Mesodermal cell (in vitro differentiated cells): Measurements from ENCODE around the gene UBAP2L.
A peak's percentile ranks its signal among the peaks of the same experiment; 100 is the strongest.

ENCODE experiments used
- H3K27ac ChIP-seq: 2 replicates; pipeline ENCODE4 v1.7.0; 2013; ENCODE audit warnings: mild to moderate bottlenecking, low read depth, low read length, moderate library complexity; ENCODE audit not compliant: severe bottlenecking
- H3K36me3 ChIP-seq: 2 replicates; pipeline ENCODE4 v1.7.1; 2013; ENCODE audit warnings: mild to moderate bottlenecking, low read length, moderate library complexity; ENCODE audit not compliant: control insufficient read depth, insufficient read depth
- H3K4me1 ChIP-seq: one replicate; pipeline ENCODE4 v1.7.1; 2013; ENCODE audit warnings: mild to moderate bottlenecking, low read length; ENCODE audit not compliant: insufficient read depth, control insufficient read depth, poor library complexity, severe bottlenecking
- H3K4me3 ChIP-seq: 2 replicates; pipeline ENCODE4 v1.7.0; 2013; ENCODE audit warnings: low read length, control low read depth, mild to moderate bottlenecking; ENCODE audit not compliant: insufficient read depth, poor library complexity, severe bottlenecking; ENCODE audit errors: extremely low read depth
- H3K9me3 ChIP-seq: 2 replicates; pipeline ENCODE4 v1.7.1; 2013; ENCODE audit warnings: mild to moderate bottlenecking, low read length, moderate library complexity; ENCODE audit not compliant: control insufficient read depth
- WGBS, 2 experiments: methylation state at CpG; one replicate each; pipeline ENCODE4 v1.1.5; 2013; ENCODE audit warnings: missing lambda C conversion rate in 2 of 2; ENCODE audit not compliant: insufficient coverage in 2 of 2; 5-methylcytosine and 5-hydroxymethylcytosine counted together

UBAP2L gene

DNA sequence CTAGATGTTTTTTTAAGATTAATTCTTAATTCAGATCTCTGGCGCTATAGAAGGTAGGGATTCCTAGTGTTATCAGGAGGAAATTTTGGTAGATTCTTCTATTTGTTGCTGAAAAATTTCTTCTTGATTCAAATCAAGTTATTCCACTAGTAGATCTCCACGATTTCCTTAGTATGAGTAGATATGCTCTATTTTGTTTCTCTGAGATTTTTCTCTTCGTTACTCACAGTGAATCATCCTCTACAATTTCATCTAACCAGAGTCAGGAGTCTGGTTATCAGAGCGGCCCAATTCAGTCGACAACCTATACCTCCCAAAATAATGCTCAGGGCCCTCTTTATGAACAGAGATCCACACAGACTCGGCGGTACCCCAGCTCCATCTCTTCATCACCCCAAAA lies 32.9 kb downstream of the UBAP2L start:
- 100% methylated on average over 3 of the region's 7 CpGs for WGBS, 2 experiments
- Histone ChIP-seq H3K36me3 (peaks cover 100% of the 10 kb centered on the region), H3K4me3 (no peak overlapping the region), H3K27ac (no peak overlapping the region), H3K4me1 (no peaks in the 10 kb centered on the region), H3K9me3 (no peaks in the 10 kb centered on the region)

DNA sequence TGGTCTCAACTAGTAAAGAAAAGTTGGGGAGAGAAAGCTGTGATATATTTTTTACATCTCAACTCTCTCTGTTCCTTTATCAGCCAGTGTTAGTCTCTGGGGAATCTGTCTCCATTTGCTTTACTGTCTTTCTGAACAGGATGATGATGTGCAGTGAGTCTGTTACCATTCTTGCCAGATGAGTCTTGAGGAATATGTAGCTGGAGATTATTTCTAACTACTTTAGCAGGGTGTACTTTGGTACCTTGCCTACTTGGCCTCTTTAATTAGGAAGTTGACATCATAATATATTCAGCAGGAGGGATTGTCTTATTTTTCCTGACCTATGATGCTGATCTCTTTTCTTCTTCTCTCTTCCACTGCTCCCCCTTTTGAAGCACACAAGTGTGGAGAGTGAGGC lies 35.9 kb downstream of the UBAP2L start:
- Histone ChIP-seq H3K4me1 (no peaks in the 10 kb centered on the region), H3K4me3 (no peak overlapping the region), H3K36me3 (peaks cover 100% of the 10 kb centered on the region), H3K27ac (no peak overlapping the region), H3K9me3 (no peaks in the 10 kb centered on the region)

DNA sequence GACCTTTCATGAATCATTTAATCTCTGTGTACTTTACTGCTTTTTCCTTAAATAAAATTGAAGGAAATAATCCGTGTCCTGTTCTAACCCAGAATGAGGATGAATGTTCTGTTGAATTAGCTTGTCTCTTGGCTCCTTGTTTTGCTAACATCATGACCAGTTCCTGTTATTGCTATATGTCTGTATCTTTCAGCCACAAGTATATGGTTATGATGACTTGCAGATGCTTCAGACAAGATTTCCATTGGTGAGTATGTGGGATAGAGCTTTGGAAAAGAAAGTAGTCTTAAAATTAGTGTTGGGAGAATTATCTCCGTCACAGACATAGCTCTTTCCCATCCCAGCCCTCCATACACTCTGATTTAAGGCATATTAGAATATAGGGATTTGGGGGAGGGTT lies 38.0 kb downstream of the UBAP2L start:
- Histone ChIP-seq H3K9me3 (no peaks in the 10 kb centered on the region), H3K36me3 (peaks cover 99% of the 10 kb centered on the region), H3K4me1 (peaks cover 16% of the 10 kb centered on the region), H3K27ac (no peak overlapping the region), H3K4me3 (no peak overlapping the region)
- WGBS, 2 experiments = 100% methylated on average over 1 of the region's 2 CpGs; no CpG with 5 or more reads in 1 of the 2 experiments

DNA sequence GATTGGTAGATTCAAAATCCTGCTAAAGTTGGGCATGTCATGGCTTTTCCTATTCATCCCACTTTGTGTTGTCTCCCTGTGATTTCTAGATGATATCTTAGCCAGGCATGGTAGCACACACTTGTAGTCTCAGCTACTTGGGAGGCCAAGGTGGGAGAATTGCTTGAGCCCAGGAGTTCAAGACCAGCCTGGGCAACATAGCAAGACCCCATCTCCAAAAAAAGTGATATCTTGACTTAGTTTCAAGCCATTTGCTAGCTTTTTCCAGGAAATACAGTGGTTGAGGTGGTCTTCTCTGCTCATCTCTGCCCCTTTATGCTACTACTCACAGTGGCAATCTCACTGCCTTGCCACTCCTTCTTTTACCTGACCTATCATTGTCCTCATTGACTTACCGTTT lies 39.4 kb downstream of the UBAP2L start:
- Histone ChIP-seq H3K36me3 (peaks cover 98% of the 10 kb centered on the region), H3K4me1 (peaks cover 29% of the 10 kb centered on the region), H3K4me3 (no peak overlapping the region), H3K9me3 (no peaks in the 10 kb centered on the region), H3K27ac (no peak overlapping the region)
- no CpG with 5 or more reads among the region's 1 CpG for WGBS, 2 experiments

DNA sequence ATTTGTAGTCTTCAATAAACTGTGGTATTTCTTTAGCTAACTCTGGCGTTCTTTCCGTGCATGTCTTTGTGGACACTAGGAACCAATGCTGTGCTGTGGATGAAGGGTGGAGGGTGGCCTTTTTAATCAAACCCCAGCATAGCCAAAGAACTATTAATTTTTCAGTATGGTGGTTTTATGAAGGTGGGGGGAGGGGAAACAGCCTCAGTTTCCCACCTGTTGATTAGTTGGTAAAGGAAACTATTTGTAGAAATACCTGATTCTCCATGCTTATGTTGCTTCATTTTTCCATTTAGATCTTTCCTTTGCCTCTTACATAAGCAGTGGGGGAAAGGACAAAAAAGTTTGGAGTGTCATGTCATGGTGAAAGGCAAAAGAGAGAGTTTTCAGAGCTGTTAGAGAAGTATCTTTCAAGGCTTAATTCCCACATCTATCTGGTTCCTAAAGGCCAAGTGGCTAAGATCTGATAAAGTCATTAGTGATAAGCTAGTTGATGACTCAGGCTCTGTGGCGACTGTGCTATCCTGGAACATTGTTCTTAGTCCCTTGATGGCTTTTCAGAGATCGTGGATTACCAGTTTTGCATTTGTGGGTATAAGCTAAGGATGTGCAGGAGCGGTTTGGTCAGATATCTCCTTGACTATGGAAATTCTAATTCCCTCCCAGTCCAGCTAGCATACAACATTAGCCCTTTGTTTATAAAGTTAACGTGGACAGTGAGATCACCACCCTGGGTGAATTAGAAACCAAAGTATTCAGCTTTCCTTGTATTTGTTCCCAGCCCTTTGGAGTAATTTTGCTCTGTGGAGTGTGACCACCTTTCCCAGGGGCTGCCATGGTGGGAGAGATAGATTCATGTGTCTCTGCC lies 42.9 kb downstream of the UBAP2L start:
- H3K27ac ChIP-seq = peak overlapping the region; percentile 85
- H3K4me1 ChIP-seq = peaks cover 30% of the 10 kb centered on the region
- no peak overlapping the region for H3K4me3 ChIP-seq
- no peaks in the 10 kb centered on the region for H3K9me3 ChIP-seq
- peaks cover 94% of the 10 kb centered on the region for H3K36me3 ChIP-seq
- WGBS, 2 experiments = no CpG with 5 or more reads among the region's 6 CpGs

DNA sequence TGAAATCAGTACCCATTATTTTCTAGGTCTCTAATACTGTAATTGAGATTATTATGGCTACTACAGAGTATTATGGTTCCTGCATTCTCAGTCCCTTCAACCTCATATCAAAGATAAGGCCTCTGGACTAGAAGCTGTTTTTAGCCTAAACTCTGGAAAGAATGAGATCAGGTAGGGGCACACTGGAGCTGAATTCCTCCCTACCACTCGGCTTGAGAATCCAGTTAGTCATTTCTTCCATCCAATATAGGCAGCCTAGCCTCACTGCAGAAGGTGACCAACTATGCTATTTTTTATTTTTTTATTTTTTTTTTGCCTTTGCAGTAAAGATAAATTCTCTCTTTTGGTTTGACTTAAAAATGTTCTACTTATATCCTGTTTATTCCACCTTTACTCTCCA lies 43.7 kb downstream of the UBAP2L start:
- peaks cover 94% of the 10 kb centered on the region for H3K36me3 ChIP-seq
- WGBS, 2 experiments = 100% methylated on average over 1 of the region's 1 CpG; no CpG with 5 or more reads in 1 of the 2 experiments
- H3K9me3 ChIP-seq = no peaks in the 10 kb centered on the region
- H3K4me3 ChIP-seq = no peak overlapping the region
- peaks cover 30% of the 10 kb centered on the region for H3K4me1 ChIP-seq
- H3K27ac ChIP-seq = peak overlapping the region; percentile 85

DNA sequence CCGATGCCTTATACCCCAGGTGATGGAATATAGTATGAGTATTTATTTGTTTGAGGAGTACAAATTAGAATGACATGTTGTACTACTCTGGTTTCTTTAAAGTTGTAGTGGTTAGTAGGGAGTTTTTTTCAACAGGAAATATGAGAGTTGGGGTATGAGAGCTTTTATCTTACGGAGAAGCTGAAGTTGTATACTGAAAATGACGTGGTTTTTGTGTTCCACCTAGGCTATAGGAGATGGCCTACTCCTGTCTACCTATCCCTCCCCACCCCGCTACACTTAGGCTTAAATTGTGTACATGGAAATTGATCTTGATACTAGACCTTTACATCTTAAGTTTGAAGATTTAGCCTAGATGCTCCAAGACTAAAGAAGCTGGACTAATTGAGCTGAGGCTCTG lies 44.8 kb downstream of the UBAP2L start:
- H3K4me3 ChIP-seq = no peak overlapping the region
- H3K9me3 ChIP-seq = no peaks in the 10 kb centered on the region
- peaks cover 94% of the 10 kb centered on the region for H3K36me3 ChIP-seq
- 100% methylated on average over 1 of the region's 4 CpGs; no CpG with 5 or more reads in 1 of the 2 experiments for WGBS, 2 experiments
- no peak overlapping the region for H3K27ac ChIP-seq
- peaks cover 30% of the 10 kb centered on the region for H3K4me1 ChIP-seq

DNA sequence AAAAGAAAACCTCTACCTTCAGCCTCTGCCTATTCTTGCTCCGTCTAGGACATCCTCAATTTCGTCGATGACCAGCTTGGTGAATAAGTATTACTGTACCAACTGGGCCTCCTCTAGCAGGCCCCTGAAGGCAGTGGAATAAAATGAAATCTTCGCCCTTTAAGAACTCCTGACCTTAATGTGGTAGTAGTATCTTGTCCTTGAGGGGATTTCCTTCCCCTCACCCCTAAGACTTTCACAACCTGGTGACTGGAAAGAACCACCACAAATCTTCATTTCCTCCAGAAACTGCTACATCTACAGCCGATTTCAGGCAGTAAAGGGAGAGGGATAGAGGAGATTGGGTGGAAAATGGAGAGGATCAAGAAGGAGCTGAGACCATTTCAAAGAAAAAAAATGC lies 50.1 kb downstream of the UBAP2L start:
- peaks cover 56% of the 10 kb centered on the region for H3K36me3 ChIP-seq
- no peak overlapping the region for H3K4me3 ChIP-seq
- H3K27ac ChIP-seq = no peak overlapping the region
- WGBS, 2 experiments = 100% methylated on average over 1 to 2 of the region's 5 CpGs
- H3K9me3 ChIP-seq = no peaks in the 10 kb centered on the region
- peaks cover 4% of the 10 kb centered on the region for H3K4me1 ChIP-seq

DNA sequence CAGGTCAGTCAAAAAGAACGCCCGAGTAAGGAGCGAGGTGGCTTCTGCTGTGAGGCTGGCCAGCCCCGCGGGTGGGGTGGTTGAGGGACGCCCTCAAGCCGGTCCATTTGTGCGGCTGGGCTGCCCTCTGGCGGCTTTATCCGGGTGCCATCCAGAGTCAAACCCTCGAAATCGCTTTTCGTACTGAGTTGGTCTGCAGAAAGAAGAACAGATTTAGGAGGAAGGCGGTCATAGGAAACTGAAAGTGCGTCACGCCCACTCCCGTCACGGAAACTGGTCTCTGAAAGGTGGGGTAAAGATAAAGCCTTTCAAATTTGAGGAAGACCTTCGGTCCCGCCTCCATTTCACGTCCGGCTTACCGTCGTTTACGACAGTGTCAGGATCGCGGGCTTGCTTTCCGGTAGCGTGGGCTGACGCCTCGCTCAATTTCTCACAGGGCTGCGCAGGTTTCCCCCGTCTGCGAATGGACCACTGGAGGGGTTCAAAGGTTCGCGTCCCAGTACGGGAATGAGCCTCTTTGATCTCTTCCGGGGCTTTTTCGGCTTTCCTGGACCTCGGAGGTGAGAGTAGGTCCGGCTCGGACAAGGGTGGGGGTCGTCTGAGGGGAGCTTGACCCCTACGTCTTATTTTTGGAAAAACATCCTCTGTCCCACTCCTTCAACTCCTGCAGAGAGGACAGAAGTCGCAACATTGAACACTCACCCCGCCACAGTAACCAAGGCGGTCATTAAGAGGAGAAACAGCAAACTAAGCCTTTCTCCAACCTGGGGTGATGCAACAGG lies 51.7 kb downstream of the UBAP2L start, which contains the start of gene HAX1:
Gene HAX1 (plus strand): TSS at position 413 of the 782 bp plus-strand sequence. CDS start 95 bp downstream, at position 508.
- WGBS, 2 experiments = 0 to 1% methylated on average over 38 to 44 of the region's 47 CpGs
- peaks cover 4% of the 10 kb centered on the region for H3K4me1 ChIP-seq

DNA sequence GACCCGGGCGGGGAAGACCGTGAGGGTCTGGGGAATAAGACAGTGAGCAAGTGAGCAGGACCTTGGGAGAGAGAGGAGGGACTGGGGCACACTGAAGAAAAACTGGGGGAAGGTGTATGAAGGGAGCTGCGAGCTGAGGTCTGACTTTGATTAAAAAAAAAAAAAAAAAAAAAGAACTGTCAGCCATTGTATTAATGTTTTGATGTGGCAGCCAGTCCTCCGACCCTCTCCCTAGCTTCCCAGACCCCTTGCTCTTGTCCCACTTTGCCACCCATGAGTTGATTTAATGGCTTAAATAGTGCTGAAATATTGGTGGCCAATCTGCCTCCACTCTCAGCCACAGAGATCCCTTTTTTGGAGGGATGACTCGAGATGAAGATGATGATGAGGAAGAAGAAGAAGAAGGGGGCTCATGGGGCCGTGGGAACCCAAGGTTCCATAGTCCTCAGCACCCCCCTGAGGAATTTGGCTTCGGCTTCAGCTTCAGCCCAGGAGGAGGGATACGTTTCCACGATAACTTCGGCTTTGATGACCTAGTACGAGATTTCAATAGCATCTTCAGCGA lies 52.3 kb downstream of the UBAP2L start:
- Histone ChIP-seq H3K9me3 (no peaks in the 10 kb centered on the region), H3K27ac (peak overlapping the region; percentile 87), H3K4me3 (peak overlapping the region; percentile 91), H3K4me1 (peaks cover 4% of the 10 kb centered on the region), H3K36me3 (peaks cover 49% of the 10 kb centered on the region)
- 43 to 86% methylated on average over 6 to 8 of the region's 13 CpGs for WGBS, 2 experiments

More for the DNA sequence above, 51.7 kb downstream of the UBAP2L start, which contains the start of gene HAX1:
- peaks cover 47% of the 10 kb centered on the region for H3K36me3 ChIP-seq
- H3K9me3 ChIP-seq = no peaks in the 10 kb centered on the region
- H3K4me3 ChIP-seq = peak within 1 kb of the TSS; percentile 91
- peak within 1 kb of the TSS; percentile 87 for H3K27ac ChIP-seq
